GM15510 (cell line): ENCODE data around the gene PCNP.
A peak's percentile ranks its signal among the peaks of the same experiment; 100 is the strongest.

Source experiments
- POLR2A ChIP-seq: IDR thresholded peaks from 3 replicates; pipeline ENCODE4 v1.6.1; 2011; ENCODE audit warnings: borderline replicate concordance; ENCODE audit not compliant: insufficient read length; ENCODE audit errors: extremely low read depth

PCNP gene

GRCh38 chr3:101549473-101549872, 24.5 kb upstream of the PCNP start:
- TF ChIP-seq POLR2A, result no peak

- TF ChIP-seq POLR2A, result no peak
Measured at GRCh38 chr3:101556064-101556463, 17.9 kb upstream of the PCNP start.

- peak; percentile 88 for TF ChIP-seq POLR2A
Measured at GRCh38 chr3:101561630-101562328, 12.2 kb upstream of the PCNP start, which contains the start of gene TRMT10C. Gene TRMT10C (plus strand): TSS chr3:101561868. CDS start chr3:101564782, 2,914 bp downstream.

GRCh38 chr3:101567528-101568317, 6.3 kb upstream of the PCNP start:
- TF ChIP-seq POLR2A, result no peak

GRCh38 chr3:101571028-101571895, 2.7 kb upstream of the PCNP start:
- no peak for TF ChIP-seq POLR2A

GRCh38 chr3:101574388-101575112, 570 bp downstream of the PCNP start:
- TF ChIP-seq POLR2A, result no peak

- no peak for TF ChIP-seq POLR2A
Measured at GRCh38 chr3:101577286-101577685, 3.3 kb downstream of the PCNP start.

- no peak for TF ChIP-seq POLR2A
Measured at GRCh38 chr3:101588616-101589015, 14.6 kb downstream of the PCNP start.

- TF ChIP-seq POLR2A, result no peak
Measured at GRCh38 chr3:101591071-101591470, 17.1 kb downstream of the PCNP start.

GRCh38 chr3:101602731-101603130, 28.8 kb downstream of the PCNP start:
- TF ChIP-seq POLR2A, result no peak

- TF ChIP-seq POLR2A, result no peak
Measured at GRCh38 chr3:101603184-101603583, 29.2 kb downstream of the PCNP start.

- no peak for TF ChIP-seq POLR2A
Measured at GRCh38 chr3:101611023-101611422, 37.0 kb downstream of the PCNP start.

- no peak for TF ChIP-seq POLR2A
Measured at GRCh38 chr3:101615525-101615924, 41.5 kb downstream of the PCNP start.

- TF ChIP-seq POLR2A, result no peak
Measured at GRCh38 chr3:101617478-101617877, 43.5 kb downstream of the PCNP start.
